GM18499 (cell line): ENCODE measurements around the gene SPDYE6.
"Not testable (repeated sequence)": the region's sequence is repeated elsewhere in the genome, so short reads cannot be mapped to it uniquely, and the experiment has no call there.

Experiments
- ATAC-seq: cut with Tn5 transposase; IDR thresholded peaks from one replicate; pipeline ENCODE4 v1.9.1; 2021; ENCODE audit warnings: moderate number of reproducible peaks; ENCODE audit not compliant: insufficient read depth, unreplicated experiment

SPDYE6 gene

DNA sequence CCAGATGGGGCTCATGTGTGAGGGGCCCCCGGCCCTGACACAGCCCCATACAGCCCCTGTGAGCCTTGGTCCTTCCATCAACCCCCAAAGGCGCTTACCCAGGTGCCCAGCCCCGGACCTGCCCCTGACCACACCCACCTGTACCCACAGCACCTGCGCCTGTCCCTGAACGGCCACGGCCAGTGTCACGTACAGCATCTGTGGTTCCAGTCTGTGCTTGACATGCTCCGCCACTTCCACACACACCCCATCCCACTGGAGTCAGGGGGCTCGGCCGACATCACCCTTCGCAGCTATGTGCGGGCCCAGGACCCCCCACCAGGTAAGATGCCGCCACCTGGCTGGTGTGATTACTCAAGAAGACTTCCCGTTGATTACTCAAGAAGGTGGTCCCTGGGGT is 36.1 kb downstream of the SPDYE6 start:
- no peak for ATAC-seq

DNA sequence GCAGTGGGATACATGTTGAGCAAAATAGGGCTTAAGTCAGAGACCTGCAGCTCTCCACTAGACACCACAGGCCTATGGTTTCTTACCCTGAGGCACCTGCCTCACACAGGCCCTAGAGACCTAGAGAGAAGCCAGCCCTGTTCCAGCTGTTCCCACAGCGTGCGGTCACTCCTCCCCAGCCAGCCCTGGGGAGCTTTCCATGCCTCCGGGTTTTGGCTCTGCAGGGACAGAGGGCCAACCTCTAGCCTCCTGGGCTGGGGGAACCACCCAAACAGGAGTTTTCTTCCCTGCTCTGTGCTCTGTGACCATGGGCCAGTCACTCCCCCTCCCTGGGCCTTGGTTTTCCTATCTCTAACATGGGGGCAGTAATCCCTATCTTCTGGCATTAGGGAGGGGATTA is 36.6 kb downstream of the SPDYE6 start:
- no peak for ATAC-seq

DNA sequence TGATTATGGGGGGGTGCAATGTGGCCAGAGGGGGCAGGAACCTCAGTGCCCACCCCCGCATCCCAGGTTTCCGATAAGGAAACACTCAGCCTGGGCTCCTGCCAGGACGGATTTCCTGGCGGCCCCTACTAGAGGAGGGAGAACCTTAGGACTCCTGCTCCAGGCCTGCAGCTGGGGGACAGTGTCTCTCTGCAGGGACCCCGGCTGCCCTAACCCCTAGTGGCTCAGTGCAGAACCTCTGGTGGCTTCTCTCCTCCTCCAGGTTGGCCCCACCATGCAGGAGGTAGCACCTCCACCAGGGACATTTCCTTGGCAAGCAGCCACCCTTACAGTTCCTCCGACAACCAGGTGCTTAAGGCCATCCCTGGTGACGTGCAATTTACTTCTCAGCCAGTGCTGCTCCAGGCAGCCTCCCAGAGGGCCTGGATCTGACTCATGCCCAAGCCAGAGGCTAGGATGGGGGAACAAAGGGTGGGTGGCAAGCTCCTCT is 37.7 kb downstream of the SPDYE6 start:
- no peak for ATAC-seq

DNA sequence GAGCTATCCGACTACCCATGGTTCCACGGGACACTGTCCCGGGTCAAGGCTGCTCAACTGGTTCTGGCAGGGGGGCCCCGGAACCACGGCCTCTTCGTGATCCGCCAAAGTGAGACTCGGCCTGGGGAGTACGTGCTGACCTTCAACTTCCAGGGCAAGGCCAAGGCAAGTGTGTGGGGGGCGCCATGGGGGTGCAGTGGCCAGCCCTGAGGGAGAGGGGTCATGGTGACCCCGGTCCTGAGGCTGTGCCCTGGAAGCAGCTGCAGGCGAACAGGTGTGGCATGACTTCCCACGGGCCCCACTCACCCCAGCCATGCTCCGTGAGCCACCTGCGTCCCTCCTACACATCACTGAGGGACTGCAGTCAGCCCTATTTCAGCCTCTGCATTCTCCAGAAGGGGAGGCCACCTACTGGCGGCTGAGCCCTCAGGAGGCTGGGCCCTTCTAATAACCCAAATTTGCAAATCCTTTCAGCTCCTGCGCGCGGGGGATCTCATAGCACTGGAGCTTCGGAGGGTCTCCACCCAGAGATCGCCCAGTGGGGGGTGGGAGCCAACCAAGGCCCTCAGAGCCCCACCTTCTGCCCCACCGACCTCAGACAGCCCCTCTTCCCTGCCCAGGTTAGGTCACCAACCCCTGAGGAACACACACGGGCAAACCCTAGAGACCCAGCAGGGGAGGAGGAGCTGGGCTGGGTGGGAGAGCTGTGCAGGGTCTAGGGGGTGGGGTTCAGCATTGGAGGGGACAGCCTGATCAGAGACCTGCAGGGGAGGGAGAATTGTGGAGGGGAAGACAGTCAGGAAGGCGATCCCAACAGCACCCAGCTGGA is 38.8 kb downstream of the SPDYE6 start:
- ATAC-seq = no peak

DNA sequence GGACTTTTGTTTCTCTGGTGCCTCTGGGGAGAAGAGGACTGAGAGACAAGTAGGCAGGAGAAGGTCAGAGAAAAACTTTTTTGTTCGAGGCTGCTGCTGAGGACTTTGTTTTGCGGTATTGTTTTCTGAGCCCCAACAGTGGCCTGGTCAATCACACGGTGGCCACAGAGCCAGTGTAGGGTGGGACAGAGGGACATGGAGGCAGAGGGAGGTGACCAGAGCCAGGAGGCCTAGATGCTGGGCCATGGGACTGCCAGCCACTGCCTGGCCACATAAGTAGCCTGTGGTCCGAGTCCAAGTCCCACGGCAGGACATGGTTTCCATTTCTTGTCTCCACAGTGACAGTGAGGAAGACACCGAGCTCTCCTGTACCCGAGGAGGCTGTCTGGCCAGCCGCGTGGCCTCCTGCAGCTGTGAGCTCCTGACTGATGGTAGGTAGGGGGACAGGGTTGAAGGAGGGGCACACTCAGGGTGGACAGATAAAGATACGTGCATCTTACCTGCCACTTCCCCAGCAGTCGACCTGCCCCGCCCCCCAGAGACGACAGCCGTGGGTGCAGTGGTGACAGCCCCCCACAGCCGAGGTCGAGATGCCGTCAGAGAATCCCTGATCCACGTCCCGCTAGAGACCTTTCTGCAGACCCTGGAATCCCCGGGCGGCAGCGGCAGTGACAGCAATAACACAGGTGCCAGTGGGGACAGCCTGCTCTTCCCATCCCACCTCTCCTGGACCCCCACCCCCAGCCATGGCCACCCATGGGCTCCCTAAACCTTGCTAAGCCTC is 42.1 kb downstream of the SPDYE6 start:
- no peak for ATAC-seq

DNA sequence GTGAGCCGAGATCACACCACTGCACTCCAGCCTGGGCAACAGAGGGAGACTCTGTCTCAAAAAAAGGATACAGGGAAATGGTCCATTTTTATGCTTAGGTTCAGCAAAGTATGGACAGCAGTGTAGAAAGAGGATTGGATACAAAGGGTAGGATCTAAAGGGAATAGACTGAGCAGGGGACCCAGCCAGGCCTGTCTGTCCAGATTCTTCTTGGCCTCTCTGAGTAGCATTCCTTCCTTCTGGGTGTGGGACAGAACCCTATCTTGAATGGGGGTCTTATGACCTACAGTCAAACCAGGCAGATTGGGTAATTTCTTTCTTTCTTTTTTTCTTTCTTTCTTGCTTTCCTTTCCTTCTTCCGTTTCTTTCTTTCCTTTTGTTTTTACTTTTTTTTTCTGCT is 43.9 kb downstream of the SPDYE6 start:
- ATAC-seq = no peak

DNA sequence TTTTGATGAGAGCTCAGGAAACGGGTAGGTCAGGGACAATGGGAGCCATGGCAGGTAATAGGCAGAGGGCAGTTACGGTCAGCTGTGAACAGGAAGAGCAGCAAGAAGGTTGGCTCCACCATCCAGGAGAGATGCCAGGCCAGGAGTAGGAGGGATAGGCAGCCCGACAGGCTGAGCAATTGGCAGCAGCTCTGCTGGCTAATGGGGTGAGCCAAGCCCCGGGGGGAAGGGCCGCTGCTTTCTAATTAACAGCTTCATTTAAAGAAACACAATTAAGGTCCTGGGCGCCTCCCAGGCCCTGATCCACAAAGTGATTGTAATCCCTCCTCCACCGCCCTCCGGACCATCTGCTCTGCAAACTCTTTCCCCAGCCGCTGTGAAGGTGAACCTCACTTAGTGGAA is 45.8 kb downstream of the SPDYE6 start:
- no peak for ATAC-seq

DNA sequence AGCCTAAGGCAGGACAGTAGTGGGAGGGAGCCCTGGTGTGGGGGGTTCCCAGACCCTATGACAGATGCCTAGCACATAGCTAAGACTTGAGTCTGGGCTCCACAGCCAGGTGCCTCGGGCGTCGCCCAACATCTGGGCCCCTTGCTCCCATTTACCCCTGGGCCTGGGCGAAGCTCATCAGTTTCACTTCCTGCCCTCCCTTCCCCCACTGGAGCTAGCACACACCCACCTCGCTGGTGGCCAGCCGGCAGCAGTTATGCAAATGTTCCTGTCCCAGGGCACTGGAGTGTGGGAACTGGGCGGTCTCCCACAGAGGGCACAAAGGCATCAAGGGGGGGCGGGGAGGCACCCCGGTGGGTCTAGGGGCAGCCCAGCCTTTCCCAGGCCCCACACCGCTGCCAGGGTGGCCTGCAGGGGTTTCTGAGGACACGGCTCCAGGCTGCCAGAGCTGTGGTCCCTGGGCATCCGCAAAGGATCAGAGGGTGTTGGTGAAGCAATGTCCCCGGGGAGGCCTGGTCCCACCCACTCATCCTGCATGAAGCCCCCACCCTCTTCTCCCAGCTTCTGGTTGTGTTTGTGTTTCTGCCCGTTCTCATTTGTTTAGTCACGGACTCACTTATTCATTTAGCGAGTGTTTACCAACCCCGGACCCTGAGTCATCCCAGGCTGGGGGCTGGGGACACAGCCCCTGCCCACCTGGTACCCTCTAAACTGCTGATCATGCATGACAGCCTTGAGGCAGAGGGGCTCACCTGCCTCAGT is 49.1 kb downstream of the SPDYE6 start:
- ATAC-seq = peak; percentile 49

DNA sequence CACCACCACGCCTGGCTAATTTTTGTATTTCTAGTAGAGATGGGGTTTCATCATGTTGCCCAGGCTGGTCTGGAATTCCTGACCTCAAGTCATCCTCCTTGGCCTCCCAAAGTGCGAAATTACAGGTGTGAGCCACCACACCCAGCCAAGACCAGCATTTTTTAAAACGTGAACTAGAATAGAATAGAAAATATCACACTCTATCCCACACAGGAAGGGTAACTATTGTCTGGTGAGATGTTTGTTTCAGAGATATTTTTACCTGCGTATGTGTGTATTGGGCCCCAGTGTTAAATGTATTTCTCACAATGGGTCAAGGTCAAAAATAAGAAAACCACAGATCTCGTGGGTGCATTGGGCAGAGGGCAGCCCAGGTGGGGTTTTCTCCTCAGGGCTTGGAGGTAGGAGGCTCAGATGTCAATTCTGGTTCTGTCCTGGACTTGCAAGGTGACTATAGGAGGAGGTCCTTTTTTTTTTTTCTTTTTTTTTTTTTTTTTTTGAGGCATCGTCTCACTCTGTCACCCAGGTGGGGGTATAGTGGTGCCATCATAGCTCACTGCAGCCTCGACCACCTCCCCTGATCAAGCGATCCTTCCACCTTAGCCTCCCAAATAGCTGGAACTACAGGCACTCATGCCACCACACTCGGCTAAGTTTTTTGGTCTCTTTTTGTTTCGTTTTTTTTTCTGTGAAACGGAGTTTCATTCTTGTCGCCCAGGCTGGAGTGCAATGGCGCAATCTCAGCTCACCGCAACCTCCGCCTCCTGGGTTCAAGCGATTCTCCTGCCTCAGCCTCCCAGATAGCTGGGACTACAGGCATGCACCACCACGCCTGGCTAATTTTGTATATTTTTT is 50.6 kb downstream of the SPDYE6 start:
- peak; percentile 28 for ATAC-seq

DNA sequence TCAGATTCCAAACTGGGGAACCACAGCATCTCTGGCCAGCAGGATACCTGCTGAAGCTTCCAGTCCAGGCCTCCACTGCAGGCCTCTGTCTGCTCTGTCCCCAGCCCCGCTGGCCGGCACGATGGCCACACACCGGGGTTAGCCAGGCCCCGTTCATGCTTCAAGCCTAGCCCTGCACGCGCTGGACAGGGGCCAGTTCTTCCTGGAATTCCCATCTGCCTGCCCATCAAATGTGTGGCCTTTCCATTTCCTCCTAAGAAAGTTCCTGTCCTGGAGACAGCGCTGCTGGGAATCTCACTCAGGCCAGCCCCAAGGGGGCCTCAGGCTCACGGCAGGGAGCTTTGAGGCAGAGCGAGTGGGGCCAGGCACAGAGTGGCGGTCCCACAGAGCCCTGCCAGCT is 51.6 kb downstream of the SPDYE6 start:
- ATAC-seq = no peak

DNA sequence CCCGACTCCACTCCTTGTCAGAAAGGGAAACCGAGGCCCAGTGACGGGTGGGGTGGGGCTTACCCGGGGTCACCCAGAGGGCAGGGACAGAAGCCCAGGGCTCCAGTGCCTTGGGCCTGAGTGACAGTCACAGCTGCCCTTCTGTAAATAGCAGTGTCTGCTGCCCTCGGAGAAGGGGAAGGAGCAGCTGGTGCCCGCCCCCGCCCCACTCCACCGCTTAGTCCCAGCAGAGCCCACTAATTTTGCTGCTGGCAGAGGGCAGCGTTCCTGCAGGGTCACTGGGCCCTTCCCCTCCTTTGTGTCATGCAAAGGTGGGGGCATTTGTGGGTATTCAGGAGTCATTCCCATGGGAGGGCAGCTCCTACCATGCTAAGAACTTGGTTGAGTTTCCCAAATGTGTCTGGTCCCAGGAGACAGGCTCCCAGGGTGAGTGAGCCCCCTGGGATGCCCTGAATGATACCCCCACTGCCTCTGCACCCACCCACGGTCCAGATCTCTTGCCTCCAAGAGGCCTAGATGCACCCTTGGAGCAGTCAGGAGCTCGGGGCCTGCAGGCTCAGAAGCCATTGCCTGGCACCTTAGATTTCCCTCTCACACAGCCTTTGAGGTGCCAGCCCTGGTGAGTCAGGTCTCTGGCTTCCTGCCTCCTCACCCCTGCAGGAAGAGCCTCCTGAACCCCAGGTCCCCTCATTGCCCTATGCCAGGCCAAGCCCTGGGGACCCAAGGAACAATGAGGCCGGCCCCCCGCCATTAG is 52.4 kb downstream of the SPDYE6 start:
- no peak for ATAC-seq

DNA sequence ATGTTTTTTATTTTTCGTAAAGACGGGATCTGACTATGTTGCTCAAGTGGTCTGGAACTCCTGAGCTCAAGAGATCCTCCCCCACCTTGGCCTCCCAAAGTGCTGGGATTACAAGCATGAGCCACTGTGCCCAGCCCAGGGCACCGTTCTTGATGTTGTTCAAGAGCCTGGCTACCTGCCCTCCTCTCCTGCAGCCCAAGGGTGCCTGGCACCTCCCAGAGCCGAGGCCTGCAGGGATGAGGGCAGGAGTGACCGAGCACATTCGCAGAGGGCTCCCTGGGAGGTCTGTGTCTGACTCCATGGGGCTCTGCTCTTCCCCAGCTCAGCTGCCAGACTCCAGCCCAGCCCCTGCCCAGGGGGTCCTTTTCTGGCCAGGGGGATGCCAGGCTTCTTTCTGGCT is 54.2 kb downstream of the SPDYE6 start:
- no peak for ATAC-seq

DNA sequence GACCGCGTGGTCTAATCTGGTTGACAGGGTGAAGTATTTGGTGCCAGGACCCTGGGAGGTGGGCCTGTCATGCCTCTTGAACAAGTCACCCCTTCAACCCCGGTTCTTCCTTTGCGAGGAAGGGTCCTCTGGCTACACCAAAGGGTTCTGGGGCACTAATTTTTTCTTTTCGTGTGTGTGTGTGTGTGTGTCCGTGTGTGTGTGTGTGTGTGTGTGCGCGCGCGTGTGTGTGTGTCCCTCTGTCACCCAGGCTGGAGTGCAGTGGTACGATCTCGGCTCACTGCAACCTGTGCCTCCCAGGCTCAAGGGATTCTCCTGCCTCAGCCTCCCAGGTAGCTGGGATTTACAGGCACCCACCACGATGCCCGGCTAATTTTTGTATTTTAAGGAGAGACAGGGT is 54.9 kb downstream of the SPDYE6 start:
- not testable (repeated sequence) for ATAC-seq

DNA sequence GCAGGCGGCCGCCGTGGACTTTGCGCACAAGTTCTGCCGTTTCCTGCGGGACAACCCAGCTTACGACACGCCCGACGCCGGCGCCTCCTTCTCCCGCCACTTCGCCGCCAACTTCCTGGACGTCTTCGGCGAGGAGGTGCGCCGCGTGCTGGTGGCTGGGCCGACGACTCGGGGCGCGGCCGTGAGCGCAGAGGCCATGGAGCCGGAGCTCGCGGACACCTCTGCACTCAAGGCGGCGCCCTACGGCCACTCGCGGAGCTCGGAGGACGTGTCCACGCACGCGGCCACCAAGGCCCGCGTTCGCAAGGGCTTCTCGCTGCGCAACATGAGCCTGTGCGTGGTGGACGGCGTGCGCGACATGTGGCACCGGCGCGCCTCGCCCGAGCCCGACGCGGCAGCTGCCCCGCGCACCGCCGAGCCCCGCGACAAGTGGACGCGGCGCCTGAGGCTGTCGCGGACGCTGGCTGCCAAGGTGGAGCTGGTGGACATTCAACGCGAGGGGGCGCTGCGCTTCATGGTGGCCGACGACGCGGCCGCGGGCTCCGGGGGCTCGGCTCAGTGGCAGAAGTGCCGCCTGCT is 55.5 kb downstream of the SPDYE6 start:
- no peak for ATAC-seq

DNA sequence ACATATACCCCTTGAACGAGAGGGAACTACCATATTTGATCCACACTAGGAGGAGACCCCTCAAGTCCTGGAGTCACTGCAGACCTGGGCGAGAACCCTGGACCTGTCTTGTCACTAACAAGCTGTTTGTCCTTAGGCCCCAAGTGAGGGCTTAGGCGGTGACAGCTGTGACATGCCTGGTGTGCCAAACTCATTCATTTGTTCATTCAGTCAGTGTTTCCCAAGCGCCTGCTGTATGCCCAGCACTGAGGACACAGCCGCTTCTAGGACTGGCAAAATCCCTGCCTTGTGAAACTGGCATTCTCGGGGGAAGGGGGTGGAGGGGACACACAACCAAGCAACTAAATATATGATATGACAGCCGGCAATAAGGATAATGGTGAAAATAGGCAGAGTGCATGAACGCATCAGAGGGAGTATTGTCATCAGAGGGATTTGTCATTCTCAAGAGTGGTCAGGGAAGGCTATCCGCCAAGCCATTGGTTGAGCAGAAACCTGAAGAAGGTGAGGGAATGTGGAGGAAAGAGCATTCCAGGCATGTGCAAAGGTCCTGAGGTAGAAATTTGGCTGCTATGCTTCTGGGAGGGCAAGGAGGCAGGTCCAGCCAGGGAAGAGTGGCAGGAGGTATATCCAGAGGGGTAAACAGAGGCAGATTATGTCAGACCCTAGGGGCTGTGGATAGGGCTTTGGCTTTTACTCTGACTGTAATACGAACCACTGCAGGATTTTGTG is 58.6 kb downstream of the SPDYE6 start:
- no peak for ATAC-seq

DNA sequence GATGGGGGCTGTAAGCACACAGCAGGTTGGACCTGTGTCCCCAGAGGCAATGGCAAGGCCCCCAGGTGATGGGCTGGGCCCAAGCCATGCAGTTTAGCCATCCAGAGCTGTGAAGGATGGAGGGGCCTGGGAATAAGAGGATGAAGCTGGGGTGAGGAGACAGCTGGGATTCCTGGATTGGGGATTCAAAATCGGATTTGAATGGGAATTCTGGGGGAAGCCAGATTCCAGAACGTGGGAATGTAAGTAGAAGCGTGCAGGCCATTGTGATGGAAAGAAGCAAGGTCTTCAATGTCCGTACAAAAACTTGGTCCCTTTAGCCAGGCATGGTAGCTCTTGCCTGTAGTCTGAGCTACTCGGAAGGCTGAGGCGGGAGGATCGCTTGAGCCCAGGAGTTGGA is 59.7 kb downstream of the SPDYE6 start:
- no peak for ATAC-seq

DNA sequence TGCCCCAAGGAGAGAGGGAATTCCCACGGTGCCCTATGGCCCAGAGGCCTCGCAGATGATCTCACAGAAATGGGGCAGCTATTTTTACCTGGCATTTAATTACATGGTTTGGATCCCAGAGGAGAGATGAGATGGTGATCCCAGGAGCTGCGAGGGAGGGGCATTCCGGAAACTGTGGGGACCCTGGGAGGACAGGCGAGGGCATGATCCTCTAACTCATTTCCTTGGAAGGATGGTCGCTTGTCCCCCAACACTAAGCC is 60.1 kb downstream of the SPDYE6 start:
- ATAC-seq = no peak
